ENCODE measurements around the gene AMIGO1. TPM values are rescaled to one million over a fixed set of nuclear protein-coding genes. Genes with fewer than 3 reads are reported as not detected.

AMIGO1 gene
- total and polyA plus RNA-seq, 10 of the 15 experiments (the other 5 are each of a cell fraction or from before 2014, with no cell fraction given) = 0.02 to 0.28 (median 0.08) TPM; not detected in 1

GRCh38 chr1:109499661-109500536 is 9.6 kb downstream of the AMIGO1 start:
- H3K4me3 ChIP-seq = no peak overlapping the region
- no peak overlapping the region for H2AFZ ChIP-seq (ENCODE audit: control insufficient read depth, low read depth, low read length)
- no peak for DNase-seq (ENCODE audit: low read depth, low spot score)
- WGBS (ENCODE audit: insufficient coverage, insufficient replicate concordance, low lambda C conversion rate, missing lambda C conversion rate) = 96% methylated on average over 4 of the region's 4 CpGs
- H3K36me3 ChIP-seq (ENCODE audit: control insufficient read depth in 2 of 2, insufficient read depth in 2 of 2, low read length in 1 of 2) = peaks cover 7 to 20% of the 10 kb centered on the region in 2 experiments; a peak in 3 of 4 replicates
- H4K20me1 ChIP-seq (ENCODE audit: control insufficient read depth, insufficient read depth) = peaks cover 4% of the 10 kb centered on the region; the same call in 1 of the 2 replicates
- intact Hi-C loops (cut with micrococcal nuclease; ENCODE audit: unreplicated experiment) = no loop called here
- peak; percentile 35 for FAIRE-seq
- TF ChIP-seq ZNF622 (IDR thresholded peaks at IDR 0.05) (no peak), CBX5 (IDR thresholded peaks at IDR 0.05; ENCODE audit: low read depth) (no peak), STAT1 (conservative IDR thresholded peaks at IDR 0.05) (no peak), PAX5 (IDR thresholded peaks at IDR 0.05; ENCODE audit: borderline replicate concordance, low read depth, low read length) (no peak), ZSCAN29 (IDR thresholded peaks at IDR 0.05) (no peak), CTCF (IDR thresholded peaks at IDR 0.05 in 2 of 3, conservative IDR thresholded peaks at IDR 0.05 in 1 of 3; ENCODE audit: control insufficient read depth in 2 of 3, extremely low read depth in 1 of 3, insufficient read depth in 1 of 3, low read depth in 3 of 3, low read length in 3 of 3) (peak; percentile 49 to 57 (median 52); a peak in 5 of 6 replicates), POLR2AphosphoS5 (IDR thresholded peaks at IDR 0.05; ENCODE audit: low read length) (no peak), SPI1 (IDR thresholded peaks at IDR 0.05; ENCODE audit: borderline replicate concordance, insufficient read depth, low read depth, low read length) (no peak), RAD21 (IDR thresholded peaks at IDR 0.05; ENCODE audit: insufficient read depth, low read depth, low read length) (peak; percentile 50; the same call in 1 of the 2 replicates), ZBTB33 (IDR thresholded peaks at IDR 0.05) (no peak)
- BruUV-seq (replicated peaks) = no TSS peak
- ChIA-PET SMC1A (ENCODE audit: uncharacterized antibody, unreplicated experiment) (interaction anchor here (0.6 to 14.4 kb wide), 5 partner anchors 9 to 400 kb away, joined by 3 to 431 read pairs (median 3); no protein-coding TSS in a partner anchor), CTCF (interaction anchor here (0.6 to 26.7 kb wide), 12 partner anchors 10 to 299 kb away, joined by 3 to 1280 read pairs (median 4); partner anchors contain the start of genes AMIGO1, GPR61 and GSTM1), POLR2A (interaction anchor here (1.1 to 1.8 kb wide), 3 partner anchors 13 to 32 kb away, joined by 3 to 6 read pairs (median 3); no protein-coding TSS in a partner anchor), RAD21 (ENCODE audit: unreplicated experiment) (interaction anchor here (0.6 to 13.4 kb wide), 5 partner anchors 9 to 151 kb away, joined by 3 to 422 read pairs (median 3); no protein-coding TSS in a partner anchor)
- no peak overlapping the region for H3K9ac ChIP-seq (ENCODE audit: control insufficient read depth, insufficient read depth, low read length)
- in situ Hi-C loops (cut with MboI) = no loop called here
- H3K4me1 ChIP-seq (ENCODE audit: control insufficient read depth, insufficient read depth, low read length) = peaks cover 1% of the 10 kb centered on the region
- H3K9me3 ChIP-seq (replicated peaks; ENCODE audit: control insufficient read depth, insufficient read depth, low read length) = no peaks in the 10 kb centered on the region
- H3K27me3 ChIP-seq (replicated peaks in 1 of 2; ENCODE audit: control insufficient read depth in 2 of 2, insufficient read depth in 2 of 2, low read length in 1 of 2) = no peaks in the 10 kb centered on the region
- no peak overlapping the region for H3K4me2 ChIP-seq (ENCODE audit: control insufficient read depth, insufficient read depth)
- no peak overlapping the region for H3K27ac ChIP-seq (ENCODE audit: control insufficient read depth, insufficient read depth)
- peak; percentile 71 for ATAC-seq
- H3K79me2 ChIP-seq (ENCODE audit: control insufficient read depth, insufficient read depth, low read length) = peaks cover 5% of the 10 kb centered on the region
